CD4-positive, alpha-beta T cell treated with Interleukin-17A for 4 hours (primary cell): ENCODE results near the gene RSBN1L.

Experiments used
- DNase-seq: peaks from one replicate; pipeline ENCODE4 v3.0.0-alpha.2; 2020; ENCODE audit warnings: mixed read lengths

RSBN1L gene

DNA sequence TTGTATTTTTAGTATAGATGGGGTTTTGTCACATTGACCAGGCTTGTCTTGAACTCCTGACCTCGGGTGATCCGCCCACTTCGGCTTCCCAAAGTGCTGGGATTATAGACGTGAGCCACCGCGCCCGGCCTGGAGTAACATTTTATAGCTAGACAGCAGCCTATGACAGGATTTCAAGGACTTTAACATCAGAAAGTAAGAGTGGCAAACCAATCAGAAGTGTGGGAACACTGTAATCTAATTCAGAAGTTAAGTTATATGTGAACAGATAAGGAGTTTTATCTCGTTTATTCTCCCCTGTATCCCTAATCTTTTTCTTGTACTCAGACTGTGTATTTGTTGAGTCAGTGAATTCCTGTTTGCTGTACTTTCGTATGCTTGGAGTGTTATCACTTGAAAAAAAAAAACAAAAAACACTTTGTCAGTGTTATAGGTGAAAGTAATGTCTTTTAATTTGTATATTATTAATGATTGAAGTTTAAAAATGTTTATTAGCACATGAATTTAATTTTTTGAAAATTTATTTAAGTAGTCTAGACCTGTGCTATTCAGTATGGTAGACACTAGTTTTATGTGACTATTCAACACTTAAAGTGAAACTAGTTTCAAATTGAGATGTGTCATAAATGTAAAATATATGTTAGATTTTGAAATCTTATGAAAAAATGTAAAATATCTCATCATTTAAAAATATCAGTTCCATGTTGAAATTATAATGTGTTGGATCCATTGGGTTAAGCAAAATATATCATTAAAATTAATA, 38.6 kb downstream of the RSBN1L start:
- DNase-seq = no peak

- DNase-seq = no peak
Measured at GRCh38 chr7:77735457-77735856, 39.2 kb downstream of the RSBN1L start.

DNA sequence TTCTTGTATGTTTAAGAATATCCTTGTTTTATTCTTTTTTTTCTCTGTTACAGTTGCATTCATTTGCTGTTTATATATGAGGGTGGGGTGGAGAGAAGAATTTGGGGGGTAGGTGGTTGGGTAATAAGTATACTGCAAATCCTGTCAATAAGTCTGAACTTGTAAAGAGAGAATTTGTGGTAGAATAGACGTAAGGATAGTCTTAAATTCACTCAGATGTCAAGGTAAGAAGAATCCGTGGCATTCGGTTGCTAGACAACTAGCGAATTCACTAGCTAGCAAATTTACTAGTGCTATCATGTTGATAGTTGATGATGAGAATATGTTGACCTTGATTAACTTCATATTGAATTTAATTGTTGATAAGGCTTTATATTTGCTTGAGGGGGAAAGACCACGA, 40.7 kb downstream of the RSBN1L start:
- no peak for DNase-seq

GRCh38 chr7:77738382-77738781, 42.1 kb downstream of the RSBN1L start:
- DNase-seq = no peak

DNA sequence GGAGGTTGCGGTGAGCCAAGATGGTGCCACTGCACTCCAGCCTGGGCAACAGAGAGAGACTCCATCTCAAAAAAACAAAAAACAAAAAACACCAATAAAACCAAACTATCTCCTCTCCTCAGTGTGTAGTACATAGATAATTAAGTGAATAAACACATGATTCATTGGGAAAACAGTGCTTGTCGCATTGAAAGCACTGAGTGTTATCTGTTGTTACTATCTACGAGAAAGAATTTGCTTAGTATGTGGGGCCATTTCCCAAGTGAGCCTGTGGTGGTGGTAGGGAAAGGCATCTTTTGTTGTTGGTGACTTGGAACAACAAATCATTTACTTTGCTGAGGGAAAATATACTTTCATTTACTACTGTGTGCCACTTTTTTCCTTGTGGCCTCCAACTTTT, 42.6 kb downstream of the RSBN1L start:
- DNase-seq = no peak

DNA sequence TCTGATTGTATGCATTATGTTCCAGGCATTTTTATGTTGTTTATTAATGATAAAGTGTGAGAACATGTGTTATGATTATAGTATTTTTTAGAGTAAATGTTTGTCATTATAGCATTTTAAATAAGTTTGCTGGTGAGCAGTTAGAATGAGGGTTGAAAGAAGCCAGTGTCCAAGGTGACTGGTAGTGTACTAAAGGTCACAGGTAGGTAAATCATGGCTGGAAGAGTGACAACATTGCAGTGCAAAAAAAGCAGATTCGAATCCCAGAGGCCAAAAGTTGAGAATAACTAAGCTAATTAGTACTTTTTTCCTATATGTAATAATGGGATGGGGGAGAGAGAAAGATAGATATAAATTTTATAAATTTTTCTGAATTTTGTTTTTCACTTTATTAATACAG, 44.0 kb downstream of the RSBN1L start:
- no peak for DNase-seq

GRCh38 chr7:77743518-77743917, 47.3 kb downstream of the RSBN1L start:
- no peak for DNase-seq

DNA sequence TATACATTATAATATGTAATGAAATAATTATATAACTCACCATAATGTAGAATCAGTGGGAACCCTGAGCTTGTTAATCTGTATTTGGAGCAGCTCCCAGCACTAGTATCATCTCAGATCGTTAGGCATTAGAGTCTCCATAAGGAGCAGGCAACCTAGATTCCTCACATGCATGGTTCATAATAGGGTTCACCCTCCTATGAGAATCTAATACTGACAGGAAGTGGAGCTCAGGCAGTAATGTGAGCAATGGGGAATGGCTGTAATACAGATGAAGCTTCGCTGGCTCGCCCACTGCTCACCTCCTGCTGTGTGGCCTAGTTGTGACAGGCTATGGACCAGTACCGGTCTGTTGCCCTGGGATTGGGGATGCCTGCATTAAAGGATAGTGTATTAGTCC, 49.5 kb downstream of the RSBN1L start:
- no peak for DNase-seq

DNA sequence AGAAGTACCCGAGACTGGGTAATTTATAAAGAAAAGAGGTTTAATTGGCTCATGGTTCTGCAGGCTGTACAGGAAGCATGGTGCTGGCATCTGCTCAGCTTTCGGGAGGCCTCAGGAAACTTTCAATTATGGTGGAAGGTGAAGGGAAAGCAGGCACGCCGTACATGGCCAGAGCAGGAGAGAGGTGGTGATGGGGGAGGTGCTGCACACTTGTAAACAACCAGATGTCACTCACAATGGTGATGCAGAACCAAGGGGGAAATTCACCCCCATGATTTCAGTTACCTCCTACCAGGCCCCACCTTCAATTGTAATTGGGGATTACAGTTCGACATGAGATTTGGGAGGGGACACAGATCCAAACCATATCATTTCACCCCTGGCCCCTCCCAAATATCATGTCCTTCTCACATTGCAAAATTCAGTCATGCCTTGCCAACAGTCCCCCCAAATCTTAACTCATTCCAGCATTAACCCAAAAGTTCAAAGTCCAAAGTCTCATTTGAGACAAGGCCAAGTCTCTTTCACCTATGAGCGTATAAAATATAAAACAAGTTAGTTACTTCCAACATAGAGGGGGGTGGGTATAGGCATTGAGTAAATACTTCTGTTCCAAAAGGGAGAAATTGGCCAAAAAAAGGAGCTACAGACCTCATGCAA, 50.0 kb downstream of the RSBN1L start:
- DNase-seq = no peak

GRCh38 chr7:77746824-77747165, 50.5 kb downstream of the RSBN1L start:
- no peak for DNase-seq

DNA sequence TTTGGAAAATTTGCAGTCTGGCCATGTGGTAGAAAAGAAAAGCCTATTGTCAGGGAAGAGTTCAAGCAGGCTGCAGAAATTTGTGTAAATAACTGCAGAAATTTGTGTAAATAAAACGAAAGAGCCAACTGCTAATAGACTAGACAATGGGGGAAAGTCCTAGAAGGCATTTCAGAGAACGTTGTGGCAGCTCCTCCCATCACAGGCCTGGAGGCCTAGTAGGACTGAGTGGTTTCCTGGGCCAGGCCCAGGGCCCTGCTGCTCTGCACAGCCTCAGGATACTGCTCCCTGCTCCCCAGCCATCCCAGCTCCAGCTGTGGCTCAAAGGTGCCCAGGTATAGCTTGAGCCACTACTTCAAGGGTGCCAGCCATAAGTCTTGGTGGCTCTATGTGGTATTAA, 50.9 kb downstream of the RSBN1L start:
- no peak for DNase-seq

DNA sequence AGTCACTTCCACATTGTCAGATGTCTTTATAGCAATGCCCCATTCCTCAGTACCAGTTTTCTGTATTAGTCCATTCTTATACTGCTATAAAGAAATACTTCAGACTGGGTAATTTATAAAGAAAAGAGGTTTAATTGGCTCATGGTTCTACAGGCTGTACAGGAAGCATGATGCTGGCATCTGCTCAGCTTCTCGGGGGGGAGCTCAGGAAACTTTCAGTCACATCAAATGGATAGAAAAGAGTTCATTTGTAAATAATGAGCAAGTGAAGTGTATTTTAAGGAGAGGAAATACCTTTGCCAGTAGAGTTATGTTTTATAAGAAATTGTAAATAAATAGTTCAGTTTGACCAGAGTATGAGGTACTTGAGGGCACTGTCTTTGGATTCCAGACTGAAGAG, 51.5 kb downstream of the RSBN1L start:
- no peak for DNase-seq

DNA sequence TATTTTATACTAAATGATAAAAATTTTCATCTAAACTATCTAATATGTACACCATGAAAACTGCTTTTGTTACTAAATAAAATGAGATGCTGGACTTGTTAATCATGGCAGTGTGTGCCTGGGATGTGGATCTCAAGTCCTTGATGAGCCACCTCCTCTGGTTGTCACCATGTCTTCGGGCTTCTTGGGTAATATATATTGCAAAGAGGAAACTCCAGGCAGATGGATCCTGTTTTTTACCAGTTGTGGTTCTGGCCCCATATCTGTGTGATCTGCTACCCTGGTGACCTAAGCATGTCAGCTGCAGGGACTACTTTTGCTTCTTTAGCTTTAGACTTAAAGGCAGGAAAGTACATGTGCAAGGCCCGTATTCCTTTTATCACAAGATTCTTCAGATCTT, 55.8 kb downstream of the RSBN1L start:
- DNase-seq = peak; percentile 7

- no peak for DNase-seq
Measured at GRCh38 chr7:77753173-77753572, 56.9 kb downstream of the RSBN1L start.

- no peak for DNase-seq
Measured at GRCh38 chr7:77757589-77757988, 61.3 kb downstream of the RSBN1L start.

DNA sequence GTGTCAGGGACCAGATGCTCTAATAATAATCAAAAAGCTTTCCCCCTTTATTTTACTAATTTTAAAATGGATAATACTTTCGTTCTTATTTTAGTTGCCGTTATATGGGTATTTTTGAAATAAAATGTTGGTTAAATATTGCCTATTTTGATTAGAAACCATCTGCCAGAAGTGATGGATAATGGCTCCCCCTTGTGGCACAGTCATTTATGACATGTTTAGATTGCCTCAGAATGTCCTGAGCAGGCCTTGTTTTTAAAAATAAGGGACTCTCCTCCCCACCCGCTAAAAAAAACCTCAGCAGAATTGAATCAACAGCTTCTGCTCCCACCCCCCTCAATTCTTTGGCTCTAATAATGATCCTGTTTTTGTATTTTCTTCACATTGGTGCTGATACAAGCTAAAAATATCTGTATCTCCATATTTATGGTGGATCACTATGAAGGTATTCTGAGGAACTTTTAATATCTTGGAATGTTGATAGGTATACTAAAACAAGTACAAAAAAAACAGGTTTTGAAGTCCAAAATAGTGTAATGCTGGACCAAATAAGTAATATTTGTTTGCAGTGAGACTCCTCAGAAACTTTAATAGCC, 63.1 kb downstream of the RSBN1L start:
- DNase-seq = peak; percentile 82

GRCh38 chr7:77760809-77761453, 64.7 kb downstream of the RSBN1L start:
- no peak for DNase-seq

- DNase-seq = no peak
Measured at GRCh38 chr7:77765481-77765880, 69.2 kb downstream of the RSBN1L start.

- DNase-seq = no peak
Measured at GRCh38 chr7:77765906-77766800, 69.9 kb downstream of the RSBN1L start.

DNA sequence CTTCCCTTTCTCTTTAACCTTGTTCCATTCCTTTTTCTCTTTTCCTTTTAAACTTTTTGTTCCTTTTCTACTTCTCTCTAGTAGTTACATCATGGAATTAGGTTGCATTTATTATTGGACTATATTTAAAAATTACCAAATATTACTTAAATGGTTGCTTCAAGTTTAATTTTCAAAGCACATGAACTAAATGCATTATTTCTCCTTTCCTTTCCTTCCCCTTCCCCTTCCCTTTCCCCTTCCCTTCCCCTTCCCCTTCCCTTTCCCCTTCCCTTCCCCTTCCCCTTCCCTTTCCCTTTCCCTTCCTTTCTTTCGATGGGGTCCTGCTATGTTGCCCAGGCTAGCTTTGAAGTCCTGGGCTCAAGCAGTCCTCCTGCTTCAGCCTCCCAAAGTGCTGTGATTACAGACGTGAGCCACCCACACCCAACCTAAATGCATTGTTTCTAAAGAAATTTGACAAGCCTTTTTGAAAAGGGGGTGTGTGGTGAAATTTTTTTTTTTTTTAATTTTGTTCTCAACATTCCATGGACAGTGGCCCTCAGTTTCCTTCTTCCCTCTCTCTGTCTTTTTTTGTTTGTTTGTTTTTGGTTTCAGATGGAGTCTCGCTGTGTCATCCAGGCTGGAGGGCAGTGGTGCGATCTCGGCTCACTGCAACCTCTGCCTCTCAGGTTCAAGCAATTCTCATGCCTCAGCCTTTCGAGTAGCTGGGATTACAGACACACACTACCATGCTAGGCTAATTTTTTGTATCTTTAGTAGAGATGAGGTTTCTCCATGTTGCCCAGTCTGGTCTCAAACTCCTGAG, 70.7 kb downstream of the RSBN1L start:
- DNase-seq = no peak

DNA sequence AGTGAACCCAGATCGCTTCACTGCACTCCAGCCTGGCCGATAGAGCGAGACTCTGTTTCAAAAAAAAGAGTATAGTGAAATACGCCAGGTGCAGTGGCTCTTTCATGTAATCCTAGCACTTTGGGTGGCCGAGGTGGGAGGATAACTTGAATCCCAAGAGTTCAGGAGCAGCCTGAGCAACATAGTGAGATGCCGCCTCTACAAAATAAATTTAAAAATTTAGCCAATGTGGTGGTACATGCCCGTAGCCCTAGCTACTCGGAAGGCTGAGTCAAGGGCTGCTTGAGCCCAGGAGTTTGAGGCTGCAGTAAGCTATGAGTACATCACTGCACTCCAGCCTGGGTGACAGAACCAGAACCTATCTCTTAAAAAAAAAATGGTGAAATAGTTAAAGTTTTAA, 74.1 kb downstream of the RSBN1L start:
- no peak for DNase-seq

- no peak for DNase-seq
Measured at GRCh38 chr7:77771901-77772300, 75.6 kb downstream of the RSBN1L start.
